ENCODE results near the gene GLTP.

DNA sequence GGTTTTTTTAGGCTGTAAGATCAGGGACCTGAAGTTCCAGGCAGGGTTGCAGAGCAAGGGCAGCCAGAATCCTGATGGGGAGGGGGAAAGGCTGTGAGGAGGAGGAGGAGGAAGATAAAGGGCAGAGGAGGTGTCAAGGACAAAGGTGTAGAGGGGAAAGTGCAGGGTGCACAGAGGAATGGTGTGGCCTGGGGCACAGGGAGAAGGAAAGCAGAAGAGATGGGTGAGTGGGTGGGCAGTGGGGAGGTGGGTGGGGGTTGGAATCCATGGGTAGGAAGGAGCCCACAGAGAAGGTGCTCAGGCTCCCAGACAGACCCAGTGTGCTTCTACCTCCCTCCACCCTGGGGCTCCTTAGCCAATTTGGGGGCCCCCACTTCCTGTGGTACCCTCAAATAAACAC is 58.4 kb downstream of the GLTP start:
- no peak for TF ChIP-seq POLR2A (IDR thresholded peaks at IDR 0.05; ENCODE audit: low read depth, low read length)
- TF ChIP-seq, protein P1, sequence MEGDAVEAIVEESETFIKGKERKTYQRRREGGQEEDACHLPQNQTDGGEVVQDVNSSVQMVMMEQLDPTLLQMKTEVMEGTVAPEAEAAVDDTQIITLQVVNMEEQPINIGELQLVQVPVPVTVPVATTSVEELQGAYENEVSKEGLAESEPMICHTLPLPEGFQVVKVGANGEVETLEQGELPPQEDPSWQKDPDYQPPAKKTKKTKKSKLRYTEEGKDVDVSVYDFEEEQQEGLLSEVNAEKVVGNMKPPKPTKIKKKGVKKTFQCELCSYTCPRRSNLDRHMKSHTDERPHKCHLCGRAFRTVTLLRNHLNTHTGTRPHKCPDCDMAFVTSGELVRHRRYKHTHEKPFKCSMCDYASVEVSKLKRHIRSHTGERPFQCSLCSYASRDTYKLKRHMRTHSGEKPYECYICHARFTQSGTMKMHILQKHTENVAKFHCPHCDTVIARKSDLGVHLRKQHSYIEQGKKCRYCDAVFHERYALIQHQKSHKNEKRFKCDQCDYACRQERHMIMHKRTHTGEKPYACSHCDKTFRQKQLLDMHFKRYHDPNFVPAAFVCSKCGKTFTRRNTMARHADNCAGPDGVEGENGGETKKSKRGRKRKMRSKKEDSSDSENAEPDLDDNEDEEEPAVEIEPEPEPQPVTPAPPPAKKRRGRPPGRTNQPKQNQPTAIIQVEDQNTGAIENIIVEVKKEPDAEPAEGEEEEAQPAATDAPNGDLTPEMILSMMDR (conservative IDR thresholded peaks at IDR 0.05; ENCODE audit: low read depth, low read length), result no peak
- TF ChIP-seq, protein P2, sequence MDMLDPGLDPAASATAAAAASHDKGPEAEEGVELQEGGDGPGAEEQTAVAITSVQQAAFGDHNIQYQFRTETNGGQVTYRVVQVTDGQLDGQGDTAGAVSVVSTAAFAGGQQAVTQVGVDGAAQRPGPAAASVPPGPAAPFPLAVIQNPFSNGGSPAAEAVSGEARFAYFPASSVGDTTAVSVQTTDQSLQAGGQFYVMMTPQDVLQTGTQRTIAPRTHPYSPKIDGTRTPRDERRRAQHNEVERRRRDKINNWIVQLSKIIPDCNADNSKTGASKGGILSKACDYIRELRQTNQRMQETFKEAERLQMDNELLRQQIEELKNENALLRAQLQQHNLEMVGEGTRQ (IDR thresholded peaks at IDR 0.05; ENCODE audit: low read depth, low read length), result no peak
- no peak for TF ChIP-seq BHLHE40 (IDR thresholded peaks at IDR 0.05; ENCODE audit: low read depth, low read length)
- TF ChIP-seq MAZ (IDR thresholded peaks at IDR 0.05; ENCODE audit: borderline replicate concordance, low read depth, low read length), result no peak
- no peak for TF ChIP-seq SMC3 (IDR thresholded peaks at IDR 0.05; ENCODE audit: low read depth, low read length)
- no peak for TF ChIP-seq NFE2L2 (IDR thresholded peaks at IDR 0.05; ENCODE audit: low read depth, low read length)
- TF ChIP-seq, protein P3, sequence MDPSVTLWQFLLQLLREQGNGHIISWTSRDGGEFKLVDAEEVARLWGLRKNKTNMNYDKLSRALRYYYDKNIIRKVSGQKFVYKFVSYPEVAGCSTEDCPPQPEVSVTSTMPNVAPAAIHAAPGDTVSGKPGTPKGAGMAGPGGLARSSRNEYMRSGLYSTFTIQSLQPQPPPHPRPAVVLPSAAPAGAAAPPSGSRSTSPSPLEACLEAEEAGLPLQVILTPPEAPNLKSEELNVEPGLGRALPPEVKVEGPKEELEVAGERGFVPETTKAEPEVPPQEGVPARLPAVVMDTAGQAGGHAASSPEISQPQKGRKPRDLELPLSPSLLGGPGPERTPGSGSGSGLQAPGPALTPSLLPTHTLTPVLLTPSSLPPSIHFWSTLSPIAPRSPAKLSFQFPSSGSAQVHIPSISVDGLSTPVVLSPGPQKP (IDR thresholded peaks at IDR 0.05; ENCODE audit: borderline replicate concordance, low read depth, low read length), result no peak
- TF ChIP-seq CEBPB (IDR thresholded peaks at IDR 0.05; ENCODE audit: low read depth, low read length), result no peak
- no peak for TF ChIP-seq RCOR1 (IDR thresholded peaks at IDR 0.05; ENCODE audit: insufficient replicate concordance, low read length)
- no peak for TF ChIP-seq RAD21 (IDR thresholded peaks at IDR 0.05; ENCODE audit: low read length)
